ENCODE results near the gene AHCTF1. TPM values are rescaled to one million over a fixed set of nuclear protein-coding genes. Genes with fewer than 3 reads are reported as not detected.

AHCTF1 gene
- total and polyA plus RNA-seq, 2 experiments from 2014 or later: 7.6 to 19.5 TPM

- DNase-seq: no peak
- no peaks in the 10 kb centered on the region for H3K4me1 ChIP-seq (ENCODE audit: insufficient read depth)
- H3F3A ChIP-seq (ENCODE audit: insufficient read depth): no peaks in the 10 kb centered on the region
- no peak overlapping the region for H3K9ac ChIP-seq
- no peaks in the 10 kb centered on the region for H3K9me2 ChIP-seq (ENCODE audit: insufficient read depth)
- WGBS, 2 experiments (ENCODE audit: low coverage in 1 of 2, low lambda C conversion rate in 2 of 2, missing lambda C conversion rate in 2 of 2): 54 to 59% methylated on average over 10 of the region's 10 CpGs
- in situ Hi-C loops (cut with MboI): no loop called here
- H3K27me3 ChIP-seq (replicated peaks; ENCODE audit: insufficient read depth): peaks cover 23% of the 10 kb centered on the region
- H3K79me2 ChIP-seq (ENCODE audit: insufficient read depth): no peaks in the 10 kb centered on the region
- H3K36me3 ChIP-seq (ENCODE audit: low read depth): no peaks in the 10 kb centered on the region
- no peak overlapping the region for H3K4me2 ChIP-seq (ENCODE audit: unreplicated experiment)
- no peak overlapping the region for H3K4me3 ChIP-seq
- no peak overlapping the region for H3K27ac ChIP-seq
- H2AFZ ChIP-seq: no peak overlapping the region
- H3K9me3 ChIP-seq (ENCODE audit: low read depth): no peaks in the 10 kb centered on the region
- TF ChIP-seq EZH2 (IDR thresholded peaks at IDR 0.05; ENCODE audit: insufficient read depth, poor library complexity, severe bottlenecking): no peak
- TF ChIP-seq EZH2phosphoT487 (IDR thresholded peaks at IDR 0.05; ENCODE audit: insufficient read depth, low read depth): no peak
- H4K20me1 ChIP-seq (ENCODE audit: insufficient read depth): no peaks in the 10 kb centered on the region
Measured at GRCh38 chr1:246805135-246805716, 126.5 kb downstream of the AHCTF1 start.

- Histone ChIP-seq H3K4me3 (no peak overlapping the region), H3K9me3 (ENCODE audit: low read depth) (no peaks in the 10 kb centered on the region), H3K36me3 (ENCODE audit: low read depth) (no peaks in the 10 kb centered on the region), H3K9ac (no peak overlapping the region), H4K20me1 (ENCODE audit: insufficient read depth) (no peaks in the 10 kb centered on the region), H3K27ac (no peak overlapping the region), H3K27me3 (replicated peaks; ENCODE audit: insufficient read depth) (peaks cover 30% of the 10 kb centered on the region), H3F3A (ENCODE audit: insufficient read depth) (no peaks in the 10 kb centered on the region), H3K4me2 (ENCODE audit: unreplicated experiment) (no peak overlapping the region), H3K4me1 (ENCODE audit: insufficient read depth) (no peaks in the 10 kb centered on the region), H2AFZ (no peak overlapping the region), H3K9me2 (ENCODE audit: insufficient read depth) (no peaks in the 10 kb centered on the region), H3K79me2 (ENCODE audit: insufficient read depth) (no peaks in the 10 kb centered on the region)
- 44 to 45% methylated on average over 5 of the region's 5 CpGs for WGBS, 2 experiments (ENCODE audit: low coverage in 1 of 2, low lambda C conversion rate in 2 of 2, missing lambda C conversion rate in 2 of 2)
- no peak for TF ChIP-seq EZH2phosphoT487 (IDR thresholded peaks at IDR 0.05; ENCODE audit: insufficient read depth, low read depth)
- no peak for TF ChIP-seq EZH2 (IDR thresholded peaks at IDR 0.05; ENCODE audit: insufficient read depth, poor library complexity, severe bottlenecking)
- no peak for DNase-seq
- in situ Hi-C loops (cut with MboI): no loop called here
Measured at GRCh38 chr1:246803883-246804282, 127.9 kb downstream of the AHCTF1 start.

- Histone ChIP-seq H3K27ac (no peak overlapping the region), H3K9me3 (ENCODE audit: low read depth) (no peaks in the 10 kb centered on the region), H3K4me2 (ENCODE audit: unreplicated experiment) (no peak overlapping the region), H3K4me3 (no peak overlapping the region), H3K36me3 (ENCODE audit: low read depth) (no peaks in the 10 kb centered on the region), H3K27me3 (replicated peaks; ENCODE audit: insufficient read depth) (peaks cover 28% of the 10 kb centered on the region), H3K79me2 (ENCODE audit: insufficient read depth) (no peaks in the 10 kb centered on the region), H4K20me1 (ENCODE audit: insufficient read depth) (no peaks in the 10 kb centered on the region), H3K9me2 (ENCODE audit: insufficient read depth) (no peaks in the 10 kb centered on the region), H3K9ac (no peak overlapping the region), H3F3A (ENCODE audit: insufficient read depth) (no peaks in the 10 kb centered on the region), H2AFZ (no peak overlapping the region), H3K4me1 (ENCODE audit: insufficient read depth) (no peaks in the 10 kb centered on the region)
- 63 to 74% methylated on average over 6 of the region's 6 CpGs for WGBS, 2 experiments (ENCODE audit: low coverage in 1 of 2, low lambda C conversion rate in 2 of 2, missing lambda C conversion rate in 2 of 2)
- no peak for DNase-seq
- in situ Hi-C loops (cut with MboI): no loop called here
- TF ChIP-seq EZH2phosphoT487 (IDR thresholded peaks at IDR 0.05; ENCODE audit: insufficient read depth, low read depth) (no peak), EZH2 (IDR thresholded peaks at IDR 0.05; ENCODE audit: insufficient read depth, poor library complexity, severe bottlenecking) (no peak)
Measured at GRCh38 chr1:246803373-246803772, 128.4 kb downstream of the AHCTF1 start.

GRCh38 chr1:246801241-246802020, 130.3 kb downstream of the AHCTF1 start:
- Histone ChIP-seq H3K9me3 (ENCODE audit: low read depth) (no peaks in the 10 kb centered on the region), H3K27ac (no peak overlapping the region), H2AFZ (no peak overlapping the region), H3K9me2 (ENCODE audit: insufficient read depth) (no peaks in the 10 kb centered on the region), H3K36me3 (ENCODE audit: low read depth) (no peaks in the 10 kb centered on the region), H3K79me2 (ENCODE audit: insufficient read depth) (no peaks in the 10 kb centered on the region), H3K4me3 (no peak overlapping the region), H3K27me3 (replicated peaks; ENCODE audit: insufficient read depth) (peaks cover 22% of the 10 kb centered on the region), H3K4me1 (ENCODE audit: insufficient read depth) (no peaks in the 10 kb centered on the region), H3K4me2 (ENCODE audit: unreplicated experiment) (no peak overlapping the region), H3F3A (ENCODE audit: insufficient read depth) (no peaks in the 10 kb centered on the region), H4K20me1 (ENCODE audit: insufficient read depth) (no peaks in the 10 kb centered on the region), H3K9ac (no peak overlapping the region)
- no peak for DNase-seq
- TF ChIP-seq EZH2 (IDR thresholded peaks at IDR 0.05; ENCODE audit: insufficient read depth, poor library complexity, severe bottlenecking): no peak
- TF ChIP-seq EZH2phosphoT487 (IDR thresholded peaks at IDR 0.05; ENCODE audit: insufficient read depth, low read depth): no peak
- 73 to 77% methylated on average over 11 of the region's 11 CpGs for WGBS, 2 experiments (ENCODE audit: low coverage in 1 of 2, low lambda C conversion rate in 2 of 2, missing lambda C conversion rate in 2 of 2)
- in situ Hi-C loops (cut with MboI): no loop called here

All from GM23248 (cell line).